H1 (cell line): Measurements from ENCODE around the gene ZNF318. TPM values are rescaled to one million over a fixed set of nuclear protein-coding genes. Genes with fewer than 3 reads are reported as not detected.
"Not testable (repeated sequence)": the region's sequence is repeated elsewhere in the genome, so short reads cannot be mapped to it uniquely, and the experiment has no call there.

Experiments
- CTCF ChIA-PET: fragments of 300-600 bp; sonication (Branson Sonifier 250); formaldehyde crosslinking; loops from one replicate; lab custom pipeline; 2021; ENCODE audit not compliant: partially characterized antibody; lab: Charles Lee
- POLR2A ChIA-PET: fragments of 300-600 bp; sonication (Branson Sonifier 250); formaldehyde crosslinking; loops from one replicate; lab custom pipeline; 2021; ENCODE audit warnings: inconsistent platforms; ENCODE audit not compliant: partially characterized antibody; lab: Charles Lee
- DNase-seq, 2 experiments: peaks; one replicate each; pipeline versions ENCODE4 v3.0.0 to v3.0.0-alpha.2; 2010 to 2022; ENCODE audit warnings: low spot score in 2 of 2, low read depth in 1 of 2, mixed read lengths in 1 of 2
- FAIRE-seq: peaks from 2 replicates; lab custom pipeline; 2011; peaks lifted over from hg19 to GRCh38; lab: Jason Lieb, UNC
- H2AFZ ChIP-seq: 2 replicates; pipeline ENCODE4 v1.8.1; 2012; ENCODE audit warnings: low read length, inconsistent platforms
- H2AK5ac ChIP-seq: 2 replicates; pipeline ENCODE4 v1.6.1; 2013; ENCODE audit warnings: low read depth, low read length
- H2BK120ac ChIP-seq: replicated peaks from 2 replicates; pipeline ENCODE3; 2013; ENCODE audit warnings: low read depth, low read length, inconsistent platforms
- H2BK12ac ChIP-seq: 2 replicates; pipeline ENCODE4 v1.6.1; 2013; ENCODE audit warnings: low read depth, low read length
- H2BK15ac ChIP-seq: 2 replicates; pipeline ENCODE4 v1.6.1; 2013; ENCODE audit warnings: low read length
- H2BK20ac ChIP-seq: 2 replicates; pipeline ENCODE4 v1.6.1; 2013; ENCODE audit warnings: low read length
- H2BK5ac ChIP-seq: 2 replicates; pipeline ENCODE4 v1.6.1; 2013; ENCODE audit warnings: low read depth, low read length
- H3K14ac ChIP-seq: 2 replicates; pipeline ENCODE4 v1.6.1; 2013; ENCODE audit warnings: inconsistent platforms; ENCODE audit not compliant: insufficient read length
- H3K18ac ChIP-seq: 2 replicates; pipeline ENCODE4 v1.6.1; 2013; ENCODE audit warnings: low read length; ENCODE audit errors: extremely low read depth
- H3K23ac ChIP-seq: 2 replicates; pipeline ENCODE4 v1.6.1; 2013; ENCODE audit warnings: inconsistent platforms; ENCODE audit not compliant: insufficient read length
- H3K23me2 ChIP-seq: 2 replicates; pipeline ENCODE4 v1.6.1; 2013; ENCODE audit warnings: low read depth, low read length
- H3K27ac ChIP-seq: 2 replicates; pipeline ENCODE4 v1.6.1; 2011; ENCODE audit warnings: low read depth, low read length, inconsistent platforms
- H3K27me3 ChIP-seq, 4 experiments: replicated peaks in 1 of 4; 1 replicate in 1 of 4; 2 replicates in 3 of 4; pipeline versions ENCODE4 v1.6.1 to v1.8.1; 2011 to 2013; ENCODE audit warnings: low read length in 3 of 4, mild to moderate bottlenecking in 3 of 4, inconsistent platforms in 2 of 4, mixed read lengths in 2 of 4, moderate library complexity in 1 of 4; ENCODE audit not compliant: control insufficient read depth in 3 of 4, insufficient read depth in 3 of 4; ENCODE audit errors: extremely low read depth in 1 of 4
- H3K36me3 ChIP-seq, 4 experiments: 2 replicates each; pipeline versions ENCODE4 v1.6.1 to v1.8.1; 2011 to 2013; ENCODE audit warnings: mild to moderate bottlenecking in 4 of 4, low read length in 3 of 4, moderate library complexity in 2 of 4, control low read depth in 1 of 4, inconsistent platforms in 1 of 4; ENCODE audit not compliant: insufficient read depth in 4 of 4, control insufficient read depth in 2 of 4
- H3K4ac ChIP-seq: replicated peaks from 2 replicates; pipeline ENCODE3; 2013; ENCODE audit warnings: low read length, low read depth, mixed read lengths, inconsistent platforms; ENCODE audit not compliant: insufficient read length
- H3K4me1 ChIP-seq, 4 experiments: replicated peaks in 1 of 4; 1 replicate in 1 of 4; 2 replicates in 3 of 4; pipeline versions ENCODE4 v1.6.1 to v1.8.1; 2011 to 2013; ENCODE audit warnings: low read length in 3 of 4, inconsistent platforms in 2 of 4, mixed read lengths in 1 of 4; ENCODE audit not compliant: insufficient read depth in 4 of 4, control insufficient read depth in 3 of 4
- H3K4me2 ChIP-seq, 2 experiments: 2 replicates each; pipeline versions ENCODE4 v1.6.1 to v1.8.1; 2011 to 2013; ENCODE audit warnings: low read depth in 2 of 2, low read length in 2 of 2, control low read depth in 1 of 2, inconsistent platforms in 1 of 2, mild to moderate bottlenecking in 1 of 2; ENCODE audit not compliant: insufficient read depth in 1 of 2
- H3K4me3 ChIP-seq, 4 experiments: fragments of 200-600, 300-600 bp in 1 of 4; sonication (generic), shearing (Covaris generic), sonication (Bioruptor Twin) in 1 of 4; 2 replicates each; pipeline versions ENCODE4 v1.5.1 to v1.8.1; 2011 to 2016; ENCODE audit warnings: low read length in 4 of 4, low read depth in 3 of 4, control low read depth in 2 of 4, inconsistent platforms in 2 of 4, mild to moderate bottlenecking in 2 of 4, mixed read lengths in 1 of 4, moderate library complexity in 1 of 4; ENCODE audit not compliant: insufficient read depth in 2 of 4; ENCODE audit errors: extremely low read depth in 1 of 4
- H3K56ac ChIP-seq: replicated peaks from 2 replicates; pipeline ENCODE3; 2013; ENCODE audit warnings: low read depth, mild to moderate bottlenecking, mixed read lengths, low read length, inconsistent platforms; ENCODE audit not compliant: insufficient read length
- H3K79me1 ChIP-seq: 2 replicates; pipeline ENCODE4 v1.6.1; 2013; ENCODE audit warnings: low read depth, low read length, control low read depth
- H3K79me2 ChIP-seq, 2 experiments: 2 replicates each; pipeline versions ENCODE4 v1.6.1 to v1.8.1; 2012 to 2013; ENCODE audit warnings: low read length in 2 of 2, mild to moderate bottlenecking in 2 of 2, inconsistent platforms in 1 of 2; ENCODE audit not compliant: insufficient read depth in 2 of 2, control insufficient read depth in 1 of 2
- H3K9ac ChIP-seq, 4 experiments: replicated peaks in 1 of 4; 1 replicate in 1 of 4; 2 replicates in 3 of 4; pipeline versions ENCODE4 v1.6.1 to v1.8.1; 2011 to 2013; ENCODE audit warnings: low read depth in 3 of 4, low read length in 3 of 4, control low read depth in 2 of 4, mild to moderate bottlenecking in 2 of 4, moderate library complexity in 2 of 4, inconsistent platforms in 1 of 4; ENCODE audit errors: extremely low read depth in 1 of 4
- H3K9me3 ChIP-seq, 2 experiments: 2 replicates each; pipeline versions ENCODE4 v1.6.1 to v1.8.1; 2012 to 2013; ENCODE audit warnings: mild to moderate bottlenecking in 2 of 2, moderate library complexity in 2 of 2, control low read depth in 1 of 2, inconsistent platforms in 1 of 2, low read depth in 1 of 2, low read length in 1 of 2, mixed read lengths in 1 of 2; ENCODE audit not compliant: insufficient read depth in 2 of 2
- H4K20me1 ChIP-seq, 2 experiments: replicated peaks in 1 of 2; 2 replicates each; pipeline versions ENCODE3 to v1.8.1; 2011 to 2013; ENCODE audit warnings: inconsistent platforms in 2 of 2, low read length in 2 of 2, mild to moderate bottlenecking in 1 of 2; ENCODE audit not compliant: insufficient read depth in 2 of 2, control insufficient read depth in 1 of 2
- H4K5ac ChIP-seq: 2 replicates; pipeline ENCODE4 v1.6.1; 2013; ENCODE audit warnings: low read length, low read depth, mixed read lengths, inconsistent platforms; ENCODE audit not compliant: insufficient read length
- H4K8ac ChIP-seq: 2 replicates; pipeline ENCODE4 v1.8.0; 2013; ENCODE audit warnings: mild to moderate bottlenecking, moderate library complexity, low read length, inconsistent platforms; ENCODE audit not compliant: insufficient read depth; ENCODE audit errors: extremely low read depth
- H4K91ac ChIP-seq: replicated peaks from 2 replicates; pipeline ENCODE3; 2013; ENCODE audit warnings: low read length, mixed read lengths, inconsistent platforms; ENCODE audit not compliant: insufficient read length
- WGBS, 2 experiments: shearing (Covaris generic) in 1 of 2; methylation state at CpG; one replicate each; pipeline versions ENCODE4 v1.1.6 to v1.1.7; 2013 to 2015; ENCODE audit warnings: low lambda C conversion rate in 2 of 2, mixed read lengths in 2 of 2, inconsistent platforms in 1 of 2, low coverage in 1 of 2, missing lambda C conversion rate in 1 of 2; ENCODE audit not compliant: insufficient replicate concordance in 2 of 2, insufficient coverage in 1 of 2, insufficient read length in 1 of 2; ENCODE audit errors: extremely low coverage in 1 of 2, missing lambda C conversion rate in 1 of 2; 5-methylcytosine and 5-hydroxymethylcytosine counted together
- polyA plus RNA-seq, 7 experiments: library from polyadenylated mRNA; depleted of rRNA in 3 of 7; stranded (reverse) in 5 of 7; unstranded in 2 of 7; fragments of >200 nt in 5 of 7; fragments of 200-250 nt in 2 of 7; gene quantifications; 1 replicate in 5 of 7; 2 replicates in 1 of 7; 4 replicates in 1 of 7; pipeline versions ENCODE4 v1.2.1 to v1.2.3, GENCODE V29; 2011 to 2013; ENCODE audit warnings: missing spikeins in 2 of 7, mixed read lengths in 2 of 7
- total RNA-seq: library from RNA; stranded (reverse); fragmentation: NEBNext Ultra II Directional; extraction: Animal tissue kit (Norgen Biotek cat#: 25700); gene quantifications from 2 replicates; pipeline ENCODE4 v1.2.1, GENCODE V29; 2021

Gene ZNF318
- total and polyA plus RNA-seq, 2 of the 8 experiments (the other 6 are each of a cell fraction or from before 2014, with no cell fraction given), result 10.2 to 22.1 TPM

- H3K36me3 ChIP-seq, H3K56ac ChIP-seq, H3K23ac ChIP-seq, H4K91ac ChIP-seq, H3K18ac ChIP-seq, H3K4me3 ChIP-seq, DNase-seq, H3K27me3 ChIP-seq, H3K9me3 ChIP-seq, FAIRE-seq, H3K4me2 ChIP-seq, H3K79me1 ChIP-seq, H2BK20ac ChIP-seq, H2AK5ac ChIP-seq, H3K27ac ChIP-seq, H4K5ac ChIP-seq, H3K4ac ChIP-seq, H2BK120ac ChIP-seq, H3K9ac ChIP-seq, H4K20me1 ChIP-seq, H2BK12ac ChIP-seq, H3K4me1 ChIP-seq, H2BK15ac ChIP-seq, H3K14ac ChIP-seq, H4K8ac ChIP-seq, H3K23me2 ChIP-seq, H2BK5ac ChIP-seq, H3K79me2 ChIP-seq: not testable (repeated sequence)
- 89% methylated on average over 10 of the region's 10 CpGs; no CpG with 5 or more reads in 1 of the 2 experiments for WGBS, 2 experiments
- CTCF ChIA-PET, result interaction anchor here (0.7 to 2.9 kb wide), 11 partner anchors 11 to 106 kb away, joined by 3 to 12 read pairs (median 3); partner anchors contain the start of genes CRIP3 and ZNF318
- POLR2A ChIA-PET, result interaction anchor here (1.1 to 1.3 kb wide), 2 partner anchors 21 to 141 kb away, joined by 3 read pairs; partner anchors contain the start of gene ZNF318
- 0 out of 2 replicates have a peak overlapping the region, but pooled peaks have one; percentile 49 for H2AFZ ChIP-seq
These were observed 21.4 kb upstream of the ZNF318 start for GRCh38 chr6:43390753-43391439.
